Caco-2 (cell line): ENCODE data around the gene NDUFA13. TPM values are rescaled to one million over a fixed set of nuclear protein-coding genes. Genes with fewer than 3 reads are reported as not detected.
A peak's percentile ranks its signal among the peaks of the same experiment; 100 is the strongest.

ENCODE experiments used
- BruUV-seq: library from RNA; stranded (reverse); fragments of 400-500 nt; replicated peaks from 2 replicates; lab custom pipeline; 2021; lab: Mats Ljungman, UMichigan
- CTCF ChIA-PET: fragments of 300-600 bp; sonication (Branson Sonifier 250); formaldehyde crosslinking; loops from one replicate; lab custom pipeline; 2022; ENCODE audit warnings: antibody characterized with exemption; lab: Charles Lee
- POLR2A ChIA-PET: fragments of 300-600 bp; sonication (Branson Sonifier 250); formaldehyde crosslinking; loops from one replicate; lab custom pipeline; 2022; ENCODE audit warnings: antibody characterized with exemption; lab: Charles Lee
- DNase-seq, 2 experiments: peaks; one replicate each; pipeline versions ENCODE4 v3.0.0 to v3.0.0-alpha.2; 2020 to 2022
- H3K27me3 ChIP-seq: replicated peaks from 2 replicates; pipeline ENCODE4 v1.6.0; 2011; ENCODE audit warnings: low read length; ENCODE audit not compliant: control insufficient read depth, insufficient read depth
- H3K36me3 ChIP-seq: 2 replicates; pipeline ENCODE4 v1.5.1; 2011; ENCODE audit warnings: low read length; ENCODE audit not compliant: control insufficient read depth, insufficient read depth
- H3K4me1 ChIP-seq: fragments of 250-450 bp; sonication (Bioruptor Pico); 2 replicates; pipeline ENCODE4 v1.5.1; 2020; ENCODE audit warnings: mild to moderate bottlenecking
- H3K4me3 ChIP-seq: 2 replicates; pipeline ENCODE4 v1.5.1; 2011; ENCODE audit warnings: low read depth, mild to moderate bottlenecking, control low read depth, low read length
- H3K9me3 ChIP-seq: fragments of 250-450 bp; sonication (Bioruptor Pico); 2 replicates; pipeline ENCODE4 v1.5.1; 2020; ENCODE audit warnings: mild to moderate bottlenecking, moderate library complexity
- H3K27ac Mint-ChIP-seq: one replicate; pipeline ENCODE4 v1.8.0; 2022; ENCODE audit warnings: mixed read lengths; ENCODE audit not compliant: unreplicated experiment
- H3K27me3 Mint-ChIP-seq: one replicate; pipeline ENCODE4 v1.8.0; 2022; ENCODE audit warnings: mixed read lengths; ENCODE audit not compliant: insufficient read depth, unreplicated experiment
- H3K36me3 Mint-ChIP-seq: one replicate; pipeline ENCODE4 v1.8.0; 2022; ENCODE audit warnings: mild to moderate bottlenecking, mixed read lengths; ENCODE audit not compliant: insufficient read depth, unreplicated experiment
- H3K4me1 Mint-ChIP-seq: one replicate; pipeline ENCODE4 v1.8.0; 2022; ENCODE audit warnings: low read depth, mixed read lengths; ENCODE audit not compliant: unreplicated experiment
- H3K4me3 Mint-ChIP-seq: one replicate; pipeline ENCODE4 v1.8.0; 2022; ENCODE audit warnings: mild to moderate bottlenecking, moderate library complexity, mixed read lengths; ENCODE audit not compliant: unreplicated experiment
- H3K9me3 Mint-ChIP-seq: one replicate; pipeline ENCODE4 v1.8.0; 2022; ENCODE audit warnings: mixed read lengths; ENCODE audit not compliant: unreplicated experiment
- intact Hi-C: fragments of 100-400 bp; cut with micrococcal nuclease; formaldehyde crosslinking; loops from one replicate; pipeline ENCODE4 v1.10.0; 2022; ENCODE audit not compliant: unreplicated experiment
- total RNA-seq: library from RNA; stranded (reverse); gene quantifications from 2 replicates; pipeline ENCODE4 v1.2.3, GENCODE V29; 2022
- TF ChIP-seq, protein P1 (sequence below), 2 experiments: fragments of 200-600 bp in 1 of 2; IDR thresholded peaks; 1 replicate in 1 of 2; 2 replicates in 1 of 2; pipeline versions ENCODE4 v1.5.1 to v1.8.0; 2011 to 2022; ENCODE audit warnings: antibody characterized with exemption in 1 of 2, control low read depth in 1 of 2, inconsistent platforms in 1 of 2, low read depth in 1 of 2, low read length in 1 of 2, mild to moderate bottlenecking in 1 of 2, moderate library complexity in 1 of 2; ENCODE audit not compliant: insufficient read depth in 1 of 2, severe bottlenecking in 1 of 2, unreplicated experiment in 1 of 2

The NDUFA13 gene
- total RNA-seq, 1 experiment from 2014 or later, result 355 TPM

DNA sequence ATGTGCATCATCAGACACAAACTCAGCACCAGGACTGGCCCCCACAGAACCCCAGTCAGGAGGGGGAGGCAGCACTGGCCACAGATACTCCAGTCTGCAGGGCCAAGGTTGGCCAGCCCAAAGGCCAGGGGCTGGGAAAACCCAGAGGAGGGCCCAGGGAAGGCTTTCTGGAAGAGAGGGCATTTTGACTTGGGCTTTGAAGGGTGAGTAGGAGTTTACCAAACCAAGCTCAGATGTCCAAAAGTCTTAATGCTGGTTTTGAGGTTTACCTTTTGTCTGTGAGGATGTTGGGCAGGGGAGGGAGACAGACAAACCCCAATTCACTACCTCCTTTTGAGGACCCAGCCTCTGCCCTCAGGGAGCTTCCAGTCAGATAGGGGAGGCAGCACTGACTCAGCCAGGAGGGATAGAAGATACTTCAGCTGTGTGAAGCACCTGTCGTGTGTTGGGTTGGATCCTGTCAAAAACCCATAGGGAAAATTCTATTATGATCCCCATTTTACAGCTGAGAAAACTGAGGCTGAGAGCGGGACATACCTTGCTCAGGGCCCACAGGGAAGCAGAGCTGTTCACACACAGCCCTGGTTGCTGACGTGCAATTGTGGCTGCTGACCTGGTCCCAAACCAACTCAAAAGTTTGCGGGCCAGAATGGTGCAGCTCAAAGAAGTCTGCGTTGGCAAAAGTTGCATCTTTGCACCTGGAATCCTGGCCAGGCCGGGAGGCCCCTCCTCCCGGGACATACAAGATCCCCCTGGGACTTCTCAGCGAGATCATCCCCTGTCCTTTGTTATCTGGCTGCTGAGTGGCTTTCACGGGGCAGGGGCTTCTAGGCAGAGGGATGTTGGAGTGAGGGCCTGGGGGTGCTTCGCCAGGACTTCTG is 35.2 kb downstream of the NDUFA13 start:
- Mint-ChIP-seq H3K4me1 (no peaks in the 10 kb centered on the region), H3K27me3 (peaks cover 4% of the 10 kb centered on the region), H3K4me3 (no peak overlapping the region), H3K27ac (no peak overlapping the region), H3K36me3 (no peaks in the 10 kb centered on the region), H3K9me3 (no peaks in the 10 kb centered on the region)
- ChIA-PET POLR2A (interaction anchor here (0.6 kb wide), 1 partner anchor 113 kb away, joined by 5 read pairs; no protein-coding TSS in a partner anchor), CTCF (interaction anchor here (0.6 to 0.7 kb wide), 2 partner anchors 18 to 113 kb away, joined by 3 read pairs; no protein-coding TSS in a partner anchor)
- Histone ChIP-seq H3K4me1 (no peaks in the 10 kb centered on the region), H3K36me3 (no peaks in the 10 kb centered on the region), H3K4me3 (no peak overlapping the region), H3K27me3 (no peaks in the 10 kb centered on the region), H3K9me3 (no peaks in the 10 kb centered on the region)
- intact Hi-C loops, result loop anchor here (5.0 kb wide), 1 partner anchor 66 kb away; the partner anchor contains the start of gene PBX4
- BruUV-seq, result no TSS peak
- TF ChIP-seq, protein P1, sequence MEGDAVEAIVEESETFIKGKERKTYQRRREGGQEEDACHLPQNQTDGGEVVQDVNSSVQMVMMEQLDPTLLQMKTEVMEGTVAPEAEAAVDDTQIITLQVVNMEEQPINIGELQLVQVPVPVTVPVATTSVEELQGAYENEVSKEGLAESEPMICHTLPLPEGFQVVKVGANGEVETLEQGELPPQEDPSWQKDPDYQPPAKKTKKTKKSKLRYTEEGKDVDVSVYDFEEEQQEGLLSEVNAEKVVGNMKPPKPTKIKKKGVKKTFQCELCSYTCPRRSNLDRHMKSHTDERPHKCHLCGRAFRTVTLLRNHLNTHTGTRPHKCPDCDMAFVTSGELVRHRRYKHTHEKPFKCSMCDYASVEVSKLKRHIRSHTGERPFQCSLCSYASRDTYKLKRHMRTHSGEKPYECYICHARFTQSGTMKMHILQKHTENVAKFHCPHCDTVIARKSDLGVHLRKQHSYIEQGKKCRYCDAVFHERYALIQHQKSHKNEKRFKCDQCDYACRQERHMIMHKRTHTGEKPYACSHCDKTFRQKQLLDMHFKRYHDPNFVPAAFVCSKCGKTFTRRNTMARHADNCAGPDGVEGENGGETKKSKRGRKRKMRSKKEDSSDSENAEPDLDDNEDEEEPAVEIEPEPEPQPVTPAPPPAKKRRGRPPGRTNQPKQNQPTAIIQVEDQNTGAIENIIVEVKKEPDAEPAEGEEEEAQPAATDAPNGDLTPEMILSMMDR (IDR thresholded peaks at IDR 0.05; ENCODE audit: insufficient read depth in 1 of 2, low read depth in 1 of 2, low read length in 1 of 2, severe bottlenecking in 1 of 2, unreplicated experiment in 1 of 2), result no peak
- no peak for DNase-seq

DNA sequence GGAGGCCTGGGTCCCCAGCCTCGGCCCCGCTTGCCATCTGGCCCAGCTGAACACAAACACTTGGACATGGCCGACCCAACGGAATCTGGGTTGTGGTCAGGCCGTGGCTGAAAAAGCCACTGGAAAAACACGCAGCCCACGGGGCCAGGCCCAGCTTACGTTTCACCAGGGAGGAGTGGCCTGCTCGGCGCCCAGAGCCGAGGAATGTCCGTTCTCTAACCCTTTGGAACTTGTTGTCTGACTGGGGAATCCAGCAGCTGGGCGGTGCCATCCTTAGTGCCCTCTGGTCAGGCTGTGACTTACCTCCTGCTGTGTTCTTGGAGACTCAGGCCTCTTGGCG is 35.8 kb downstream of the NDUFA13 start:
- POLR2A ChIA-PET, result interaction anchor here (0.6 kb wide), 1 partner anchor 113 kb away, joined by 5 read pairs; no protein-coding TSS in a partner anchor
- Histone ChIP-seq H3K4me1 (no peaks in the 10 kb centered on the region), H3K4me3 (no peak overlapping the region), H3K36me3 (no peaks in the 10 kb centered on the region), H3K27me3 (no peaks in the 10 kb centered on the region), H3K9me3 (no peaks in the 10 kb centered on the region)
- BruUV-seq, result no TSS peak
- Mint-ChIP-seq H3K4me1 (no peaks in the 10 kb centered on the region), H3K27ac (no peak overlapping the region), H3K9me3 (no peaks in the 10 kb centered on the region), H3K27me3 (peaks cover 4% of the 10 kb centered on the region), H3K4me3 (no peak overlapping the region), H3K36me3 (no peaks in the 10 kb centered on the region)
- TF ChIP-seq, protein P1 (IDR thresholded peaks at IDR 0.05; ENCODE audit: insufficient read depth in 1 of 2, low read depth in 1 of 2, low read length in 1 of 2, severe bottlenecking in 1 of 2, unreplicated experiment in 1 of 2), result no peak
- CTCF ChIA-PET, result no interaction called here
- intact Hi-C loops, result loop anchor here (2.0 to 5.0 kb wide), 2 partner anchors 19 to 65 kb away; partner anchors contain the start of gene PBX4
- DNase-seq, result no peak

DNA sequence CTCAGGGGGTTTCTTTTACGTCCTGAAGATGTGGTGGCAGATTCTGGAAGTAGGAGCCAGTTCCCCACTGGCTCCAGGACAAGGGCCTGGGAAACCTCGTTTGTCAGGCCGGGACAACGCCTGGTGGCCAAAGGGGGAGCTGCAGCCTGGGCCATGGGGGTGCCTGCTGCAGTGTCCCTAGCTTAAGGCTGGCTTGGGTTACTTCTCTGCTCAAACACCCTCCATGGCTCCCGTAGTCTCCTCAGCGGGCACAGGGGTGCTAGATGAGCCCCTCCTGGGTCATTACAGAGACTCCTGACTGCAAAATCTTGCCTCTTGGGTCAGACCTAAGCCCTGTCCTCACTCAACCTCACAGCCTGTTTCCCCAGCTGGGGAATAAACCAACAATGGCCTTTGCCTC is 36.8 kb downstream of the NDUFA13 start:
- no peaks in the 10 kb centered on the region for H3K4me1 Mint-ChIP-seq
- no peak overlapping the region for H3K27ac Mint-ChIP-seq
- ChIA-PET POLR2A (no interaction called here), CTCF (interaction anchor here (0.7 to 1.4 kb wide), 5 partner anchors 9 to 91 kb away, joined by 3 to 11 read pairs (median 3); partner anchors contain the start of gene GMIP)
- no peak overlapping the region for H3K4me3 Mint-ChIP-seq
- intact Hi-C loops, result loop anchor here (2.0 to 5.0 kb wide), 2 partner anchors 20 to 65 kb away; partner anchors contain the start of gene PBX4
- Histone ChIP-seq H3K4me3 (no peak overlapping the region), H3K9me3 (no peaks in the 10 kb centered on the region), H3K4me1 (no peaks in the 10 kb centered on the region), H3K27me3 (no peaks in the 10 kb centered on the region), H3K36me3 (no peaks in the 10 kb centered on the region)
- H3K27me3 Mint-ChIP-seq, result peaks cover 4% of the 10 kb centered on the region
- H3K36me3 Mint-ChIP-seq, result no peaks in the 10 kb centered on the region
- no TSS peak for BruUV-seq
- DNase-seq, result peak in 1 of 2 experiments; percentile 69
- TF ChIP-seq, protein P1 (IDR thresholded peaks at IDR 0.05; ENCODE audit: insufficient read depth in 1 of 2, low read depth in 1 of 2, low read length in 1 of 2, severe bottlenecking in 1 of 2, unreplicated experiment in 1 of 2), result peak; percentile 55 to 62
- H3K9me3 Mint-ChIP-seq, result no peaks in the 10 kb centered on the region
